RWPE1 (cell line): ENCODE measurements around the gene CATSPERZ.

Experiments
- CTCF ChIA-PET: fragments of 350-600 bp; sonication (Branson Sonifier 250); formaldehyde crosslinking; extraction: SDS; loops from one replicate; lab custom pipeline; 2021; lab: Yijun Ruan, JAX
- POLR2A ChIA-PET: fragments of 400-600 bp; formaldehyde crosslinking; extraction: SDS; loops from one replicate; lab custom pipeline; 2020; ENCODE audit warnings: antibody characterized with exemption; ENCODE audit not compliant: low non-redundant PET; lab: Yijun Ruan, JAX
- DNase-seq: peaks from one replicate; pipeline ENCODE4 v3.0.0; 2012; ENCODE audit warnings: low spot score
- H3K27ac ChIP-seq: fragments of 450-650 bp; 2 replicates; pipeline ENCODE4 v1.5.1; 2017
- CTCF ChIP-seq: fragments of 450-650 bp; conservative IDR thresholded peaks from 2 replicates; pipeline ENCODE4 v1.5.1; 2017; ENCODE audit warnings: low read depth, mild to moderate bottlenecking

CATSPERZ gene

GRCh38 chr11:64317961-64318765, 18.0 kb downstream of the CATSPERZ start, which contains the start of gene PRDX5:
Gene PRDX5 (plus strand): TSS chr11:64318121. CDS start chr11:64318216, 95 bp downstream.
- TF ChIP-seq CTCF, result peak; percentile 58
- peak; percentile 90 for DNase-seq
- POLR2A ChIA-PET, result interaction anchor here (0.6 to 2.8 kb wide), 10 partner anchors 13 to 77 kb away, joined by 3 to 19 read pairs (median 8); partner anchors contain the start of genes ESRRA, FKBP2 and RPS6KA4
- peak within 1 kb of the TSS; percentile 100 for H3K27ac ChIP-seq
- CTCF ChIA-PET, result interaction anchor here (0.6 to 3.2 kb wide), 13 partner anchors 14 to 371 kb away, joined by 3 to 22 read pairs (median 4); partner anchors contain the start of gene CATSPERZ

DNA sequence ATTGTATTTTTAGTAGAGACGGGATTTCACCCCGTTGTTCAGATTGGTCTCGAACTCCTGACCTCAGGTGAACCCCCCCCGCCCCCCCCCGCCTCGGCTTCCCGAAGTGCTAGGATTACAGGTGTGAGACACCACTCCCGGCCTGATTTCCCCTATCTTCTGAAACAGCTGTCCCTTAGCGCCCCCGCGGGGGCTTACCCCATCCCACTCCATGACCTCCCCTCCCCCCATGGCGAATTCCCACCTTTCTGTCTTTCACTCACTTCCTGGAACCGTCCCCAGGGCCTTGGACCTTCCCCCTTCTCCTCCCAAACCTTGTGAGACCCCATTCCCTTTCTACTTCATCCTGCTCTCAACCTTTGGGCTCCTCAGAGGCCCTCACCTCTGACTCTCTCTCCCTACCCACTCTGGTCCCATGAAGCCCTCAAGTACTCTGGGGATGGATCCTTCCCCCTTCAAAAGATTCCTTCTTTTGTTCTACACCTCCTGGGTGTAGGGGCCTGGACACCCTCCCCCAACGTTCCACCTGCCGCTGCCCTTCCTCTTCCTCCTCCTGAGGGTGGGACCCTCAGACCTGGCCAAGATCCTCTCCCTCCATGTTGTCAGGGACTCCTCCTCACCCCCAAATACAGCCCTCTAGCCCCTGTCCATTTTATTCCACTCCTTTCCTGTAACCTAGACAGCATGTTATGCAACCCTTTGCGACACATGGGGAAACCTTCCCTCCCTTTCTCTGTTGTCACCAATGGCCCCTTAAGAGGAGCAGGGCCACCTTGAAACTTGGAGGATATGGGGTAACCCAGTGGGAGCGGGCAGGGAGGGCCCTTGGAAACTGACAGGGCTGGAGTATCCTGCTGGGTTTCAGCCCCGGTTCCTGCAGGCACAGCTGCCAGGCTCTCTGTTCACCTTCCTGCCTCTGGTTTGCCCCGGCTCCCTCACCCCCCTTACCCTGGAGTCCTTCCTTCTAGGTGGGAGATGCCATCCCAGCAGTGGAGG, 18.9 kb downstream of the CATSPERZ start:
- CTCF ChIA-PET, result interaction anchor here (0.7 to 3.2 kb wide), 3 partner anchors 13 to 38 kb away, joined by 3 to 22 read pairs (median 5); no protein-coding TSS in a partner anchor
- POLR2A ChIA-PET, result interaction anchor here (0.6 to 2.2 kb wide), 2 partner anchors 13 to 73 kb away, joined by 4 to 17 read pairs; no protein-coding TSS in a partner anchor
- no peak for TF ChIP-seq CTCF
- H3K27ac ChIP-seq, result peak overlapping the region; percentile 100
- DNase-seq, result no peak

GRCh38 chr11:64320556-64320955, 20.4 kb downstream of the CATSPERZ start:
- CTCF ChIA-PET, result interaction anchor here (0.7 to 1.0 kb wide), 2 partner anchors 34 to 47 kb away, joined by 3 to 5 read pairs; no protein-coding TSS in a partner anchor
- no peak for DNase-seq
- H3K27ac ChIP-seq, result peak overlapping the region; percentile 100
- POLR2A ChIA-PET, result no interaction called here
- no peak for TF ChIP-seq CTCF

GRCh38 chr11:64321026-64321425, 20.9 kb downstream of the CATSPERZ start:
- DNase-seq, result no peak
- H3K27ac ChIP-seq, result peak overlapping the region; percentile 100
- TF ChIP-seq CTCF, result no peak
- ChIA-PET CTCF (no interaction called here), POLR2A (no interaction called here)

DNA sequence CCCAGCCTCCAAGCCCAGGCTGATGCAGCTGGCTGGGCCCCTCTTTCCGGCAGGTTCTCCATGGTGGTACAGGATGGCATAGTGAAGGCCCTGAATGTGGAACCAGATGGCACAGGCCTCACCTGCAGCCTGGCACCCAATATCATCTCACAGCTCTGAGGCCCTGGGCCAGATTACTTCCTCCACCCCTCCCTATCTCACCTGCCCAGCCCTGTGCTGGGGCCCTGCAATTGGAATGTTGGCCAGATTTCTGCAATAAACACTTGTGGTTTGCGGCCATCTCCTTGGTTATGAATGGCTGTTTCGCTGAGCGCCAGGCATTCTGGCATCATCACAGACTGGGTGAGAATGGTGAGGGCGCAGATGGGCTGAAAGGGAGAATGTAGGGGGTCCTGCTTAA, 21.4 kb downstream of the CATSPERZ start:
- DNase-seq, result peak; percentile 71
- no peak for TF ChIP-seq CTCF
- H3K27ac ChIP-seq, result peak overlapping the region; percentile 100
- CTCF ChIA-PET, result interaction anchor here (1.7 to 2.9 kb wide), 2 partner anchors 10 to 21 kb away, joined by 6 to 11 read pairs; no protein-coding TSS in a partner anchor
- POLR2A ChIA-PET, result no interaction called here
